OCI-LY1 (cell line): Measurements from ENCODE around the gene GTF3C5.
"Not testable (repeated sequence)": the region's sequence is repeated elsewhere in the genome, so short reads cannot be mapped to it uniquely, and the experiment has no call there.

Experiments used
- H2AFZ ChIP-seq: fragments of 200-600 bp; sonication (generic), shearing (Covaris generic); 2 replicates; pipeline ENCODE4 v1.6.0; 2014; ENCODE audit warnings: antibody characterized with exemption, mild to moderate bottlenecking, low read length
- H3F3A ChIP-seq: fragments of 200-600 bp; sonication (generic), shearing (Covaris generic); 2 replicates; pipeline ENCODE4 v1.6.0; 2014; ENCODE audit warnings: mild to moderate bottlenecking, antibody characterized with exemption, low read length, moderate library complexity; ENCODE audit not compliant: insufficient read depth
- H3K27ac ChIP-seq: fragments of 200-600 bp; sonication (generic); 2 replicates; pipeline ENCODE4 v1.5.1; 2014; ENCODE audit warnings: low read length, mixed run types, mild to moderate bottlenecking, low read depth; ENCODE audit not compliant: poor library complexity, severe bottlenecking
- H3K27me3 ChIP-seq: fragments of 200-600 bp; sonication (generic); 2 replicates; pipeline ENCODE4 v1.6.0; 2014; ENCODE audit warnings: antibody characterized with exemption, mild to moderate bottlenecking, low read length, moderate library complexity; ENCODE audit not compliant: insufficient read depth
- H3K36me3 ChIP-seq: fragments of 200-600 bp; sonication (generic); 2 replicates; pipeline ENCODE4 v1.6.1; 2014; ENCODE audit warnings: mild to moderate bottlenecking, antibody characterized with exemption, low read length, moderate library complexity, mixed read lengths; ENCODE audit not compliant: insufficient read depth
- H3K4me1 ChIP-seq: fragments of 200-600 bp; sonication (generic); 2 replicates; pipeline ENCODE4 v1.5.1; 2014; ENCODE audit warnings: mild to moderate bottlenecking, low read length, moderate library complexity; ENCODE audit not compliant: insufficient read depth, severe bottlenecking
- H3K4me2 ChIP-seq: fragments of 200-600 bp; sonication (generic), shearing (Covaris generic); 2 replicates; pipeline ENCODE4 v1.6.1; 2014; ENCODE audit warnings: low read length
- H3K4me3 ChIP-seq: fragments of 200-600 bp; sonication (generic); 2 replicates; pipeline ENCODE4 v1.5.1; 2014; ENCODE audit warnings: low read length, low read depth, mild to moderate bottlenecking, mixed read lengths; ENCODE audit not compliant: poor library complexity, severe bottlenecking
- H3K79me2 ChIP-seq: fragments of 200-600 bp; shearing (Covaris generic); 2 replicates; pipeline ENCODE4 v1.6.1; 2016; ENCODE audit warnings: mixed run types, low read length, mixed read lengths; ENCODE audit not compliant: insufficient read depth
- H3K9ac ChIP-seq: fragments of 200-600 bp; sonication (generic), shearing (Covaris generic); 2 replicates; pipeline ENCODE4 v1.6.1; 2014; ENCODE audit warnings: mild to moderate bottlenecking, low read length, mixed read lengths
- H3K9me2 ChIP-seq: fragments of 200-600 bp; sonication (generic), shearing (Covaris generic); 2 replicates; pipeline ENCODE4 v1.6.1; 2014; ENCODE audit warnings: low read depth, mild to moderate bottlenecking, low read length, mixed read lengths
- H3K9me3 ChIP-seq: fragments of 200-600 bp; shearing (Covaris generic); 2 replicates; pipeline ENCODE4 v1.6.1; 2014; ENCODE audit warnings: low read length, mixed read lengths
- H4K20me1 ChIP-seq: fragments of 200-600 bp; sonication (generic), shearing (Covaris generic); 2 replicates; pipeline ENCODE4 v1.6.0; 2016; ENCODE audit warnings: mild to moderate bottlenecking, low read length; ENCODE audit not compliant: insufficient read depth
- EZH2 ChIP-seq: fragments of 200-600 bp; sonication (generic), shearing (Covaris generic); IDR thresholded peaks from 2 replicates; pipeline ENCODE4 v1.8.0; 2017; ENCODE audit warnings: borderline replicate concordance, mixed run types, mild to moderate bottlenecking, antibody characterized with exemption, low read length, moderate library complexity, mixed read lengths
- TF ChIP-seq, protein P1 (sequence below): fragments of 200-600 bp; sonication (generic), shearing (Covaris generic); IDR thresholded peaks from 2 replicates; pipeline ENCODE4 v1.5.1; 2017; ENCODE audit warnings: mild to moderate bottlenecking, antibody characterized with exemption, low read length, moderate library complexity, mixed read lengths

Gene GTF3C5

DNA sequence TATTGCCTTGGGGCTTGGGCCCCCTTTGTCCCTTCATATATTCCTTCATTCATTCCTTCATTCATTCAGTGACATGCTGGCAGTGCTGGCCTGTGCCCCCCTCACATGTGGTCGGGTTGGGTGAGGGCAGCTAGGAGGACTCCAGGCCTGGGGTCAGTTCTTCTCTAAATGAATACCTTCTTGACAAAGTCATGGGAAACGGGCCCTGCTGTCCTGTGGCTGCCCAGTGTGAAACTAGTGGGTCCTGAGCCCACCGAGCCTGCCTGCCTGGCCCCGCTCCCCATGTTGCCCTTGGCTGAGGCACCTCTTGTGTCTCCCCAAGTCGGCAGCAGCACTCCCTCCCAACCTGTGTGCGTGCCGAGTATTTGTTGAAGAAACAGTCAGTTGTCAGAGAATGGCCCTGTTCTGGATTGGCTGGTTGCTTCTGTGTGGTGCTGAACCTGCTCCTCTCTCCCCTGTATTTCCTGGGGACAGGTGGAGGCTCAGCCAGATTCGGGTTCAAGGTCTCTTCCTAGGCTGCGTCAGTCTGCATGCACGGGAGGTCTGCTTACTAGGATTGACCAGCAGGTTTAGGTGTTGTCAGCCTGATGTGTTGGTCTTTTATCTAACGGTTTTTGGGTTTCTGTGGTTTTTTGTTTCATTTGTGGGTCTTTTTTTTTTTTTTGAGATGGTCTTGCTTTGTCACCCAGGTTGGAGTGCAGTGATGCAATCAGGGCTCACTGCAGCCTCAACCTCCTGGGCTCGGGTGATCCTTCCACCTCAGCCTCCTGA is 27.9 kb downstream of the GTF3C5 start:
- Histone ChIP-seq H3K9me2 (no peaks in the 10 kb centered on the region), H3K9me3 (no peaks in the 10 kb centered on the region), H3K79me2 (no peaks in the 10 kb centered on the region), H3K4me3 (no peak overlapping the region), H3K36me3 (peaks cover 47% of the 10 kb centered on the region), H3K9ac (no peak overlapping the region), H4K20me1 (no peaks in the 10 kb centered on the region), H3K27me3 (no peaks in the 10 kb centered on the region), H2AFZ (no peak overlapping the region), H3F3A (no peaks in the 10 kb centered on the region), H3K4me1 (peaks cover 17% of the 10 kb centered on the region), H3K4me2 (no peak overlapping the region), H3K27ac (no peak overlapping the region)
- TF ChIP-seq, protein P1, sequence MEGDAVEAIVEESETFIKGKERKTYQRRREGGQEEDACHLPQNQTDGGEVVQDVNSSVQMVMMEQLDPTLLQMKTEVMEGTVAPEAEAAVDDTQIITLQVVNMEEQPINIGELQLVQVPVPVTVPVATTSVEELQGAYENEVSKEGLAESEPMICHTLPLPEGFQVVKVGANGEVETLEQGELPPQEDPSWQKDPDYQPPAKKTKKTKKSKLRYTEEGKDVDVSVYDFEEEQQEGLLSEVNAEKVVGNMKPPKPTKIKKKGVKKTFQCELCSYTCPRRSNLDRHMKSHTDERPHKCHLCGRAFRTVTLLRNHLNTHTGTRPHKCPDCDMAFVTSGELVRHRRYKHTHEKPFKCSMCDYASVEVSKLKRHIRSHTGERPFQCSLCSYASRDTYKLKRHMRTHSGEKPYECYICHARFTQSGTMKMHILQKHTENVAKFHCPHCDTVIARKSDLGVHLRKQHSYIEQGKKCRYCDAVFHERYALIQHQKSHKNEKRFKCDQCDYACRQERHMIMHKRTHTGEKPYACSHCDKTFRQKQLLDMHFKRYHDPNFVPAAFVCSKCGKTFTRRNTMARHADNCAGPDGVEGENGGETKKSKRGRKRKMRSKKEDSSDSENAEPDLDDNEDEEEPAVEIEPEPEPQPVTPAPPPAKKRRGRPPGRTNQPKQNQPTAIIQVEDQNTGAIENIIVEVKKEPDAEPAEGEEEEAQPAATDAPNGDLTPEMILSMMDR: no peak
- TF ChIP-seq EZH2: no peak

DNA sequence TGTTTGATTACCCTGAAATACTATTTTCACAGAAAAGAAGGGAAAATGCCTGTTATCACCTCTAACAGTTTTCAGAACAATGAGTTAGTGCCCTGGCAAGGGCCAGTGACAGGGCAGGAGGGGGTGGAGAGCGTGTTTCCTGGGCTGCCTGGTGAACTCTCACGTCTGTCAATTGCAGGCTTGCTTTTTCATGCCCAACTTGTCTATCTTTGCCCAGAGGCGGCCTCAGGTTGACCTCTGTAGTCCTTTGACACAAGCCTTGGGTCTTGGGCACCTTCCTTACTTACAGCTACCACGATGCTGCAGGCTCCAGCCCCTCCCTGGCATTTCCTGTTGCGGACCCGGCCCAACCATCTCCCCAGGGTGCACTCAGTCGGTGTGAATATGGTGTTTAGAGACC is 28.8 kb downstream of the GTF3C5 start:
- no peak overlapping the region for H3K4me3 ChIP-seq
- no peak for TF ChIP-seq EZH2
- TF ChIP-seq, protein P1: no peak
- no peaks in the 10 kb centered on the region for H3K9me2 ChIP-seq
- no peaks in the 10 kb centered on the region for H3F3A ChIP-seq
- H3K79me2 ChIP-seq: no peaks in the 10 kb centered on the region
- no peak overlapping the region for H2AFZ ChIP-seq
- no peak overlapping the region for H3K4me2 ChIP-seq
- no peak overlapping the region for H3K9ac ChIP-seq
- no peak overlapping the region for H3K27ac ChIP-seq
- no peaks in the 10 kb centered on the region for H3K9me3 ChIP-seq
- H3K27me3 ChIP-seq: no peaks in the 10 kb centered on the region
- H4K20me1 ChIP-seq: no peaks in the 10 kb centered on the region
- H3K36me3 ChIP-seq: peaks cover 38% of the 10 kb centered on the region
- H3K4me1 ChIP-seq: peaks cover 17% of the 10 kb centered on the region

DNA sequence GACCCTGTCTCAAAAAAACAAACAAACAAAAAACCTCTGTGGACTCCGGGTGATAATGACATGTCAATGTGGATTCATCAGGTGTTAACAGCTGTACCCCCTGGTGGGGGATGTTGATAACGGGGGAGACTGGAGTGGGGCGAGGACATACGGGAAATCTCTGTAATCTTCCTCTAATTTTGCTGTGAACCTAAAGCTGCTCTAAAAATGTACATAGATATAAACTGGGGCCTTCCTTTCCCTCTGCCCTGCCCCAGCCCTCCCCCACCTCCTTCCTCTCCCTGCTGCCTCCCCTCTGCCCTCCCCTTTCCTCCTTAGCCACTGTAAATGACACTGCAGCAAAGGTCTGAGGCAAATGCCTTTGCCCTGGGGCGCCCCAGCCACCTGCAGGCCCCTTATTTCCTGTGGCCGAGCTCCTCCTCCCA is 29.6 kb downstream of the GTF3C5 start:
- no peaks in the 10 kb centered on the region for H3K79me2 ChIP-seq
- H3K4me3 ChIP-seq: no peak overlapping the region
- H3F3A ChIP-seq: no peaks in the 10 kb centered on the region
- no peaks in the 10 kb centered on the region for H3K9me3 ChIP-seq
- H3K36me3 ChIP-seq: peaks cover 30% of the 10 kb centered on the region
- H2AFZ ChIP-seq: no peak overlapping the region
- H3K9ac ChIP-seq: no peak overlapping the region
- no peaks in the 10 kb centered on the region for H3K27me3 ChIP-seq
- no peak overlapping the region for H3K27ac ChIP-seq
- no peak overlapping the region for H3K4me2 ChIP-seq
- peaks cover 17% of the 10 kb centered on the region for H3K4me1 ChIP-seq
- no peaks in the 10 kb centered on the region for H4K20me1 ChIP-seq
- TF ChIP-seq EZH2: no peak
- TF ChIP-seq, protein P1: no peak
- no peaks in the 10 kb centered on the region for H3K9me2 ChIP-seq

DNA sequence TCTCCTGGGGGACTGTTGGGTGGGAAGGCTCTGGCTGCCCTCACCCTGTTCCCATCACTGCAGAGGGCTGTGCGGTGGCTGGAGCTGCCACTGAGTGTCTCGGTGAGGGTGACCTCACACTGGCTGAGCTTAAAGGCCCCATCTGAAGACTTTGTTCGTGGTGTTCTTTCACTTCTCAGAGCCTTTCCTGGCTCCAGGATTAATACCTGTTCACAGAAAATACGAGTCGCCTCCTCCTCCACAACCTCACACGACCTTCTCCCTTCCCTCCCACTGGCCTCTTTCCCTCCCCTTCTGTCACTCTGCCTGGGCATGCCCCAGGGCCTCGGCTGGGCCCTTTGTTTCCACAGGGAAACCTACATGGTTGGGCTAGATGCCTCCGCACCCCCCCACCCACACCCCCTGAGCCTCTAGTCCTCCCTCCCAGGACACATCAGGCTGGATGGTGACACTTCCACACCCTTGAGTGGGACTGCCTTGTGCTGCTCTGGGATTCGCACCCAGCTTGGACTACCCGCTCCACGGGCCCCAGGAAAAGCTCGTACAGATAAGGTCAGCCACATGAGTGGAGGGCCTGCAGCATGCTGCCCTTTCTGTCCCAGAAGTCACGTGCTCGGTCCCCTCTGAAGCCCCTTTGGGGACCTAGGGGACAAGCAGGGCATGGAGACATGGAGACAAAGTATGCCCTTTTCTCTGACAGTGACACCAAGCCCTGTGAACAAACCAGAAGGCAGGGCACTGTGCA is 30.4 kb downstream of the GTF3C5 start:
- H3K9ac ChIP-seq: not testable (repeated sequence)

DNA sequence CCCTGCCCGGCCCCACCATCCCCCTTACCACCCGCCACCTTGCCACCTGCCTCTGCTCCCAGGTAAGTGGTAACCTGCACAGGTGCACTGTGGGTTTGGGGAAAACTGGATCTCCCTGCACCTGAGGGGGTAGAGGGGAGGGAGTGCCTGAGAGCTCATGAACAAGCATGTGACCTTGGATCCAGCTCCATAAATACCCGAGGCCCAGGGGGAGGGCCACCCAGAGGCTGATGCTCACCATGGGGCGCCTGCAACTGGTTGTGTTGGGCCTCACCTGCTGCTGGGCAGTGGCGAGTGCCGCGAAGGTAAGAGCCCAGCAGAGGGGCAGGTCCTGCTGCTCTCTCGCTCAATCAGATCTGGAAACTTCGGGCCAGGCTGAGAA is 31.0 kb downstream of the GTF3C5 start, which contains the start of gene CEL:
CEL (plus strand) TSS at position 218 of the 382 bp plus-strand sequence; CDS start at position 240, 22 bp downstream.
- H3K27ac ChIP-seq, H3K4me2 ChIP-seq: not testable (repeated sequence)

More for the DNA sequence above, 30.4 kb downstream of the GTF3C5 start:
- H3K4me1 ChIP-seq: peaks cover 17% of the 10 kb centered on the region
- not testable (repeated sequence) for H3K79me2 ChIP-seq, H2AFZ ChIP-seq, H3K9me3 ChIP-seq, H3K27ac ChIP-seq, H4K20me1 ChIP-seq, H3K4me2 ChIP-seq, H3F3A ChIP-seq, H3K27me3 ChIP-seq, H3K9me2 ChIP-seq, H3K4me3 ChIP-seq
- peaks cover 23% of the 10 kb centered on the region for H3K36me3 ChIP-seq

More for the DNA sequence above, 31.0 kb downstream of the GTF3C5 start, which contains the start of gene CEL:
- not testable (repeated sequence) for H3K27me3 ChIP-seq, H3K9me2 ChIP-seq, H4K20me1 ChIP-seq, H3K9ac ChIP-seq, H3K4me3 ChIP-seq, H2AFZ ChIP-seq, H3F3A ChIP-seq, H3K79me2 ChIP-seq, H3K9me3 ChIP-seq
- Histone ChIP-seq H3K4me1 (peaks cover 17% of the 10 kb centered on the region), H3K36me3 (peaks cover 18% of the 10 kb centered on the region)
